Suprapubic skin (tissue), 4 donors: ENCODE results near the gene NFKB2. TPM values are rescaled to one million over a fixed set of nuclear protein-coding genes. Genes with fewer than 3 reads are reported as not detected.

ENCODE experiments used
- DNase-seq, 2 donors: peaks; one replicate each; pipeline ENCODE4 v3.0.0-alpha.2; 2019; ENCODE audit warnings: low spot score in 2 of 2
- H3K27ac ChIP-seq: fragments of 200-600 bp; sonication (generic); one replicate; pipeline ENCODE4 v1.5.1; 2019
- H3K27me3 ChIP-seq: fragments of 200-600 bp; sonication (generic); one replicate; pipeline ENCODE4 v1.5.1; 2019
- H3K36me3 ChIP-seq: fragments of 200-600 bp; sonication (generic); one replicate; pipeline ENCODE4 v1.5.1; 2019
- H3K4me1 ChIP-seq: fragments of 200-600 bp; sonication (generic); one replicate; pipeline ENCODE4 v1.5.1; 2019
- H3K4me3 ChIP-seq: fragments of 200-600 bp; sonication (generic); one replicate; pipeline ENCODE4 v1.5.1; 2019; ENCODE audit warnings: mild to moderate bottlenecking
- H3K9me3 ChIP-seq: fragments of 200-600 bp; sonication (generic); one replicate; pipeline ENCODE4 v1.5.1; 2019
- CTCF ChIP-seq, 2 donors: fragments of 200-600 bp in 1 of 2; fragments of 450-650 bp in 1 of 2; sonication (generic) in 1 of 2; IDR thresholded peaks; one replicate each; pipeline ENCODE4 v1.5.1; 2016 to 2019; ENCODE audit warnings: antibody characterized with exemption in 2 of 2, mild to moderate bottlenecking in 1 of 2, moderate library complexity in 1 of 2
- EP300 ChIP-seq: sonication (generic); formaldehyde crosslinking; IDR thresholded peaks from one replicate; pipeline ENCODE4 v1.6.1; 2017; ENCODE audit warnings: antibody characterized with exemption
- POLR2A ChIP-seq, 2 donors: fragments of 450-650 bp; IDR thresholded peaks; one replicate each; pipeline ENCODE4 v1.6.1; 2017; ENCODE audit warnings: antibody characterized with exemption in 2 of 2, mild to moderate bottlenecking in 2 of 2, moderate library complexity in 2 of 2
- POLR2AphosphoS5 ChIP-seq, 3 donors: sonication (generic); formaldehyde crosslinking; IDR thresholded peaks; one replicate each; pipeline ENCODE4 v1.6.1; 2017; ENCODE audit warnings: antibody characterized with exemption in 3 of 3
- WGBS: methylation state at CpG from one replicate; pipeline ENCODE4 v1.1.5; 2018; 5-methylcytosine and 5-hydroxymethylcytosine counted together
- total RNA-seq, 4 donors: library from RNA; depleted of rRNA; stranded (reverse); fragments of >200 nt; gene quantifications; one replicate each; pipeline ENCODE4 v1.1.0, GENCODE V29; 2016

Gene NFKB2
- total RNA-seq, 4 donors from 2014 or later, result 14.4 to 18.5 (median 16.0) TPM

- no peaks in the 10 kb centered on the region for H3K9me3 ChIP-seq
- 9% methylated on average over 30 of the region's 30 CpGs for WGBS
- peak in 1 of 2 donors; percentile 78 for DNase-seq
- H3K4me3 ChIP-seq, result peak overlapping the region; percentile 93
- TF ChIP-seq POLR2AphosphoS5 (IDR thresholded peaks at IDR 0.05) (no peak), EP300 (no peak), POLR2A (IDR thresholded peaks at IDR 0.05) (no peak), CTCF (IDR thresholded peaks at IDR 0.05) (no peak)
- H3K27me3 ChIP-seq, result no peaks in the 10 kb centered on the region
- H3K4me1 ChIP-seq, result peaks cover 21% of the 10 kb centered on the region
- H3K36me3 ChIP-seq, result no peaks in the 10 kb centered on the region
- peak overlapping the region; percentile 91 for H3K27ac ChIP-seq
Observed at GRCh38 chr10:102449321-102450123, 54.0 kb downstream of the NFKB2 start.

GRCh38 chr10:102450124-102450373 lies 54.5 kb downstream of the NFKB2 start:
- peak overlapping the region; percentile 91 for H3K27ac ChIP-seq
- H3K36me3 ChIP-seq, result no peaks in the 10 kb centered on the region
- peaks cover 21% of the 10 kb centered on the region for H3K4me1 ChIP-seq
- 0% methylated on average over 11 of the region's 11 CpGs for WGBS
- no peaks in the 10 kb centered on the region for H3K27me3 ChIP-seq
- H3K9me3 ChIP-seq, result no peaks in the 10 kb centered on the region
- peak in 1 of 3 donors; percentile 22 for TF ChIP-seq POLR2AphosphoS5 (IDR thresholded peaks at IDR 0.05)
- TF ChIP-seq CTCF (IDR thresholded peaks at IDR 0.05), result no peak
- no peak for DNase-seq
- H3K4me3 ChIP-seq, result peak overlapping the region; percentile 93

GRCh38 chr10:102450374-102451104 lies 55.0 kb downstream of the NFKB2 start:
- Histone ChIP-seq H3K4me3 (peak overlapping the region; percentile 93), H3K27me3 (no peaks in the 10 kb centered on the region), H3K27ac (peak overlapping the region; percentile 91), H3K9me3 (no peaks in the 10 kb centered on the region), H3K36me3 (no peaks in the 10 kb centered on the region), H3K4me1 (peaks cover 21% of the 10 kb centered on the region)
- WGBS, result 2% methylated on average over 12 of the region's 104 CpGs
- TF ChIP-seq CTCF (IDR thresholded peaks at IDR 0.05), result no peak
- peak in 1 of 3 donors; percentile 30 for TF ChIP-seq POLR2AphosphoS5 (IDR thresholded peaks at IDR 0.05)
- TF ChIP-seq EP300, result no peak
- TF ChIP-seq POLR2A (IDR thresholded peaks at IDR 0.05), result peak; percentile 8 to 41
- DNase-seq, result peak in 1 of 2 donors; percentile 84

GRCh38 chr10:102451105-102451969 lies 55.8 kb downstream of the NFKB2 start, which contains the start of gene C10orf95:
Gene C10orf95, minus strand, starts transcription at chr10:102451543. Its CDS starts 450 bp downstream, at chr10:102451093.
- H3K36me3 ChIP-seq, result no peaks in the 10 kb centered on the region
- TF ChIP-seq EP300 (no peak), CTCF (IDR thresholded peaks at IDR 0.05) (no peak), POLR2A (IDR thresholded peaks at IDR 0.05) (no peak), POLR2AphosphoS5 (IDR thresholded peaks at IDR 0.05) (no peak)
- H3K27me3 ChIP-seq, result no peaks in the 10 kb centered on the region
- H3K4me3 ChIP-seq, result peak within 1 kb of the TSS; percentile 93
- peaks cover 21% of the 10 kb centered on the region for H3K4me1 ChIP-seq
- DNase-seq, result no peak
- 14% methylated on average over 27 of the region's 28 CpGs for WGBS
- no peaks in the 10 kb centered on the region for H3K9me3 ChIP-seq
- peak within 1 kb of the TSS; percentile 91 for H3K27ac ChIP-seq

Other genes with a start within 250 kb of the NFKB2 start
- 10 to 100 TPM; 47.8 to 94.9 (median 77.9) TPM for gene NOLC1, start 243.3 kb upstream of the NFKB2 start, total RNA-seq
- gene ELOVL3, start 169.4 kb upstream of the NFKB2 start, total RNA-seq, result 10 to 100 TPM; 16.9 to 84.1 (median 56.5) TPM
- gene PITX3, start 154.2 kb upstream of the NFKB2 start, total RNA-seq, result not detected
- gene GBF1, start 150.2 kb upstream of the NFKB2 start, total RNA-seq, result 10 to 100 TPM; 31.0 to 56.1 (median 43.9) TPM
- gene PSD, start 23.1 kb downstream of the NFKB2 start, total RNA-seq, result 1 to 10 TPM; 1.7 to 4.8 (median 2.1) TPM
- gene FBXL15, start 25.1 kb downstream of the NFKB2 start, total RNA-seq, result 10 to 100 TPM; 12.5 to 17.9 (median 13.8) TPM
- gene CUEDC2, start 36.9 kb downstream of the NFKB2 start, total RNA-seq, result 10 to 100 TPM; 25.0 to 61.2 (median 40.2) TPM
- 1 to 10 TPM; 1.4 to 7.1 (median 5.4) TPM for gene C10orf95, start 55.8 kb downstream of the NFKB2 start, total RNA-seq
- gene ACTR1A, start 107.0 kb downstream of the NFKB2 start, total RNA-seq, result 100 to 1,000 TPM in 3 of 4 donors, 10 to 100 TPM in 1; 71.5 to 108 (median 105) TPM
- gene SUFU, start 108.3 kb downstream of the NFKB2 start, total RNA-seq, result 10 to 100 TPM; 15.3 to 22.7 (median 18.9) TPM
- 100 to 1,000 TPM in 2 of 4 donors, 10 to 100 TPM in 2; 73.1 to 113 (median 96.1) TPM for gene TRIM8, start 248.8 kb downstream of the NFKB2 start, total RNA-seq